HG03354 (cell line): ENCODE measurements around the gene IFIT1.
"Not testable (repeated sequence)": the region's sequence is repeated elsewhere in the genome, so short reads cannot be mapped to it uniquely, and the experiment has no call there.

Experiments used
- ATAC-seq: cut with Tn5 transposase; IDR thresholded peaks from one replicate; pipeline ENCODE4 v1.9.1; 2021; ENCODE audit warnings: mild to moderate bottlenecking; ENCODE audit not compliant: unreplicated experiment, poor library complexity, severe bottlenecking

The IFIT1 gene

GRCh38 chr10:89392974-89393373 lies 551 bp downstream of the IFIT1 start:
- peak; percentile 44 for ATAC-seq

DNA sequence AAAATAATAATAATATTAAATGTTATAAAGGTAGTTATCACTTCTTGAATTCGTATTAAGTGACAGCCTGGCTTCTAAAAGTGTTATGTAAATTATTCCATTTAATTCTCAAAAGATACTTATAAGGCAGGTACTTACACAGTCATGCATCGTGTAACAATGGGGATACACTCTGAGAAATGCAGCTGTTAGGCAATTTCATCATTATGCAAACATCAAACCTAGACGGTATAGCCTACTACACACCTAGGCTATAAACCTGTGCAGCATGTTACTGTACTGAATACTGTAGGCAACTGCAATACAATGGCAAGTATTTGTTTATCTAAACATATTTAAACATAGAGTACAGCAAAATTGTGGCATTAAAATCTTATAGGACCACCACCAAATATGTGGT lies 1.5 kb downstream of the IFIT1 start:
- ATAC-seq, result no peak

DNA sequence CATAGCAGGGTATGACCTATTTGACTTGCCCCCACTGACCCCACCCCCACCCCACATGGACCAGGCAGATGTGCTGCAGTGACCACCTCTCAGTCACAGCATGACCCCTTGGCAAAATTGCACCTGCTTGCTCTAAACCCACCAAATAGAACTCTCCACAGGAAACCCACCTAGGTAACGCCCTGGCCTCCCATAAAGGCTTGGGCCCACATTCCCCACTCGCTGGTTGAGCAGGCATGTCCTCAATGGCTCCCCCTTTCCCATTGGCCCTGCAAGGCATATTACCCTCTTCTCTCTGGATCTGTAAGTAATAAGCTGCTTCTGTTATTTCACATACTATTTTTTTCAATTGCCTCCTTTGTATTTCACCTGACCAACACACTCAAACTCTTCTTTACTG lies 2.7 kb downstream of the IFIT1 start:
- ATAC-seq, result no peak

- no peak for ATAC-seq
Measured at GRCh38 chr10:89398003-89398749, 5.8 kb downstream of the IFIT1 start.

DNA sequence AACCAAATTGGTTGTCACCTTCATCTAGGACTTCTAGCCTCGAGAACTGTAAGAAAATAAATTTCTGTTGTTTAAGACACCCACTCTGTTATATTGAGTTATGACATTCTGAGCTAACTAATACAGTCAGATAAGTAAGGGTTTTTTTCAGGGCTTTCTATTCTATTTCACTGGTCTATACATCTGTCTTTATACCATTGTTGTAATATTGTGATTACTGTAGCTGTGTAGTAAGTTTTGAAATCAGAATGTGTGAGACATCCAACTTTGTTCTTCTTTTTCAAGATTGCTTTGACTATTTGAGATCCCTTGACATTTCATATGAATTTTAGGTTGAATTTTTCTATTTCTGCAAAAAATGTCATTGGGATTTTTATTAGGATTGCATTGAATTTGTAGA lies 7.5 kb downstream of the IFIT1 start:
- no peak for ATAC-seq

GRCh38 chr10:89403043-89403442 lies 10.6 kb downstream of the IFIT1 start:
- ATAC-seq, result no peak

DNA sequence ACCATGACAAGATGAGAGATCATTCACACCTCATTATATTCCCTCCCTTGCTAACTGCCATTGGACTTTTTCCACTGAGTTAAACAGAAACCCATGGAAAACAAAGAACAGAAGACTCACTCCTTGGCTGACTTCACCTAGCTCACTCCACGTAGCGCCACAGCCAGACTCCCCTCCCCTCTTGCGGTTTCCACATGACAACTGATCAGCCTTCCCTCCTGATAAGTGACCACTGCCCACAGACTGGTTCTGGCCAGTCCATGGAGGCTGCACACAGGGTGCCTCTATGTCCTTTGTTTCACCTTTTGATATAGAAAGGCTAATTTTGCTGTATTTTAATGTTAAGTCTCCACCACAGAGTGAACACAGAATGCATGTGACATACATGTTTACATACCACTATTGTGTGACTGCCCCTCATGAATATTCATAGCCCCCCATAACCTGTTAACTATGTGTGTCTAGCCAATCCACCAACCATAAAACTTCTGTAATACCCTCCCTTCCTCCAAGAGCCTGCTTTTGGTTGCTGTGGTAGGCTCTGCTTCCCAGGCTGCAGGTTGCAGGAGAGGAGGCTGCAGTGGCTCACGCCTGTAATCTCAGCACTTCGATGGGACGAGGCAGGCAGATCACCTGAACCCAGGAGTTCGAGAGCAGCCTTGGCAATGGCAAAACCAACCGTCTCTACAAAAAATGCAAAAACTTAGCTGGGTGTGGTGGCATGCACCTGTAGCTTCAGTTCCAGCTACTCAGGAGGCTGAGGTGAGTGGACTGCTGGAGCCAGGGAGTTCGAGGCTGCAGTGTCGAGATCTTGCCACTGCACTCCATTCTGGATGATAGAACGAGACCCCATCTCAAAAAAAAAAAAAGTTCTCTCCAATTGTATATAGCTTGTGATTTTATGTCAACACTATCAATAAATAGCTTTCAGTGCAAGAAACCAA lies 12.0 kb downstream of the IFIT1 start:
- no peak for ATAC-seq

- not testable (repeated sequence) for ATAC-seq
Measured at GRCh38 chr10:89406178-89406577, 13.8 kb downstream of the IFIT1 start.

DNA sequence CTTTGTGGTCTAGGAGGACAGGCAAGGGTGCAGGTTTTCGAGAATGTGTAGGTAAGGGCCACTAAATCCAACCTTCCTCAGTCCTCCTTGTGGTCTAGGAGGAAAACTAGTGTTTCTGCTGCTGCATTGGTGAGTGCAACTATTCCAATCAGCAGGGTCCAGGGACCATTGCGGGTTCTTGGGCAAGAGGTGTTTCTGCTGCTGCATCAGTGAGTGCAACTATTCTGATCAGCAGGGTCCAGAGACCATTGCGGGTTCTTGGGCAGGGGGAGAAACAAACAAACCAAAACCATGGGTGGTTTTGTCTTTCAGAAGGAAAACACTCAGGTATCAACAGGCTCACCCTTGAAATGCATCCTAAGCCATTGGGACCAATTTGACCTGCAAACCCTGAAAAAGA lies 15.4 kb downstream of the IFIT1 start:
- not testable (repeated sequence) for ATAC-seq

- ATAC-seq, result not testable (repeated sequence)
Measured at GRCh38 chr10:89409282-89409681, 16.9 kb downstream of the IFIT1 start.

DNA sequence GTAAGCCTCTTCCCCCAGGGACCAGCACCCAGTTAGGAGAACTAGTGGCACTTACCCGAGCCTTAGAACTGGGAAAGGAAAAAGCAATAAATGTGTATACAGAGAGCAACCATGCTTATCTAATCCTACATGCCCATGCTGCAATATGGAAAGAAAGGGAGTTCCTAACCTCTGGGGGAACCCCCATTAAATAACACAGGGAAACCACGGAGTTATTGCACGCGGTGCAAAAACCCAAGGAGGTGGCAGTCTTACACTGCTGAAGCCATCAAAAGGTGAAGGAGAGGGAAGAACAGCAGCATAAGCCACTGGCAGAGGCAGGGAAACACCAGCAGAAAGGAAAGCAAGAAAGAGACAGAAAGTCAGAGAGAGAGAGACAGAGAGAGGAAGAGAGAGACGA lies 18.1 kb downstream of the IFIT1 start:
- not testable (repeated sequence) for ATAC-seq

GRCh38 chr10:89411135-89411534 lies 18.7 kb downstream of the IFIT1 start:
- ATAC-seq, result not testable (repeated sequence)

GRCh38 chr10:89412276-89412675 lies 19.9 kb downstream of the IFIT1 start:
- not testable (repeated sequence) for ATAC-seq

- ATAC-seq, result no peak
Measured at GRCh38 chr10:89413398-89413912, 21.0 kb downstream of the IFIT1 start.

- peak; percentile 88 for ATAC-seq
Measured at GRCh38 chr10:89414146-89414878, 21.9 kb downstream of the IFIT1 start, which contains the start of gene IFIT5. TSS of gene IFIT5 (plus strand) at chr10:89414568. CDS start at chr10:89414799, 231 bp downstream.

- ATAC-seq, result peak; percentile 31
Measured at GRCh38 chr10:89414879-89415821, 22.7 kb downstream of the IFIT1 start.

DNA sequence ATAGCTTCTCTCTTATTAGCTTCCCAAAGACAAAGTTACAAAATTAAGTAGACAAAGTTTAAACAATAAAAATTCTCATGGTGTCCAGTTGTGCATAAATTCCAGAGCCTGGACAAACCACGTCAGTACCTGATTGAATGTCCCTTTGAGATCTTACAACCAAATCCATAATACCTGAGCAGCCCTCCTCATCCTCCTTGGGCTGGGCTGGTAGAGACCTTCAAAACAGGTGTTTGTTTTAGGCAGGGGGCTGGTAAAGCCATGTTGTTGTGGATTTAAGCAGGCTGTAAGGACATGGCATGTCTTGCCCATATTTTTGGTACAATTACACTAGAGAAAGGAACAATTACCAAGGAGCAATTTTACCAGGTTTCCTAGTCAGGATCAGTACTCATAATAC lies 24.0 kb downstream of the IFIT1 start:
- ATAC-seq, result no peak

DNA sequence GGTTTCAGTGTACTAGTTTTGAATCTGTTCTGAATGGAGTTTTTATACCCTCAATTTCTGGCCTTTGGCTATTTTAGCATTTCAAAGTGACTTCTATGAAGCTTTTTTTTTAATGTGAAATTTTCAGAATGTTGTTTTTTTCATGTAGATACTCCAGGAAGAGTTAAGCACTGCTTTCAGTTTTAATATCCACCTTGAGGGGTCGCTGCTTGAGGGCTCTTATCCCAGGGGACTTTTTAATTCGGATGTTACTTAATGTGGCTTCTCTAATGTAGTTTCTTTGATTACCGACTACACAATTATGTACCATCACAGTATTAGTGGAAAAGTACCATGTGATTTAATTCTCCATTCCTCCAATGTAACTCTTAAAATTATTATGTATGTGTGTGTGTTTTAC lies 27.1 kb downstream of the IFIT1 start:
- no peak for ATAC-seq

- ATAC-seq, result no peak
Measured at GRCh38 chr10:89421018-89421476, 28.6 kb downstream of the IFIT1 start.
